PC-3 (cell line): ENCODE data around the gene DNAJC8. TPM values are rescaled to one million over a fixed set of nuclear protein-coding genes. Genes with fewer than 3 reads are reported as not detected.

ENCODE experiments used
- ATAC-seq: fragments of 200-7000 bp; cut with Tn5 transposase; 2 replicates; pipeline ENCODE4 v1.9.1; 2020; ENCODE audit warnings: mild to moderate bottlenecking, moderate library complexity
- BruUV-seq: library from RNA; stranded (reverse); fragments of 400-500 nt; replicated peaks from 2 replicates; lab custom pipeline; 2021; lab: Mats Ljungman, UMichigan
- CTCF ChIA-PET: fragments of 300-600 bp; sonication (Branson Sonifier 250); formaldehyde crosslinking; loops from one replicate; lab custom pipeline; 2022; ENCODE audit warnings: antibody characterized with exemption; lab: Charles Lee
- POLR2A ChIA-PET: fragments of 300-600 bp; sonication (Branson Sonifier 250); formaldehyde crosslinking; loops from one replicate; lab custom pipeline; 2022; ENCODE audit warnings: antibody characterized with exemption; ENCODE audit not compliant: unreplicated experiment; lab: Charles Lee
- DNase-seq: peaks from one replicate; pipeline ENCODE4 v3.0.0-alpha.2; 2015
- H2AFZ ChIP-seq: fragments of 300-600 bp; sonication (generic); 2 replicates; pipeline ENCODE4 v1.6.0; 2016; ENCODE audit warnings: antibody characterized with exemption, low read length
- H3F3A ChIP-seq: fragments of 300-600 bp; sonication (generic); one replicate; pipeline ENCODE4 v1.6.0; 2017; ENCODE audit warnings: antibody characterized with exemption, low read length, control low read depth, mild to moderate bottlenecking; ENCODE audit not compliant: unreplicated experiment
- H3K27ac ChIP-seq: fragments of 300-600 bp; sonication (generic); 2 replicates; pipeline ENCODE4 v1.5.1; 2016; ENCODE audit warnings: mild to moderate bottlenecking, low read length
- H3K27me3 ChIP-seq: fragments of 300-600 bp; sonication (generic); 2 replicates; pipeline ENCODE4 v1.6.1; 2016; ENCODE audit warnings: low read length, mixed read lengths
- H3K36me3 ChIP-seq: fragments of 300-600 bp; sonication (generic); 2 replicates; pipeline ENCODE4 v1.6.1; 2016; ENCODE audit warnings: low read depth, mixed run types, low read length, mixed read lengths
- H3K4me1 ChIP-seq: fragments of 300-600 bp; sonication (generic); 2 replicates; pipeline ENCODE4 v1.5.1; 2016; ENCODE audit warnings: low read length; ENCODE audit not compliant: insufficient read depth
- H3K4me2 ChIP-seq: fragments of 300-600 bp; sonication (generic); 2 replicates; pipeline ENCODE4 v1.6.0; 2016; ENCODE audit warnings: low read length
- H3K4me3 ChIP-seq: fragments of 300-600 bp; sonication (generic); 2 replicates; pipeline ENCODE4 v1.5.1; 2016; ENCODE audit warnings: mild to moderate bottlenecking, low read length, mixed read lengths
- H3K79me2 ChIP-seq: fragments of 300-600 bp; sonication (generic); 2 replicates; pipeline ENCODE4 v1.6.1; 2017; ENCODE audit warnings: low read length, mixed read lengths
- H3K9ac ChIP-seq: fragments of 300-600 bp; sonication (generic); 2 replicates; pipeline ENCODE4 v1.6.0; 2016; ENCODE audit warnings: mild to moderate bottlenecking, low read length
- H3K9me2 ChIP-seq: fragments of 300-600 bp; sonication (generic); replicated peaks from 2 replicates; pipeline ENCODE4 v1.6.1; 2016; ENCODE audit warnings: mixed run types, low read length, mixed read lengths
- H3K9me3 ChIP-seq: fragments of 300-600 bp; sonication (generic); 2 replicates; pipeline ENCODE4 v1.6.1; 2016; ENCODE audit warnings: low read length, mixed read lengths
- H4K20me1 ChIP-seq: fragments of 300-600 bp; sonication (generic); 2 replicates; pipeline ENCODE4 v1.6.1; 2016; ENCODE audit warnings: low read length, mixed read lengths
- EZH2 ChIP-seq: fragments of 300-600 bp; sonication (generic); IDR thresholded peaks from one replicate; pipeline ENCODE4 v1.6.1; 2017; ENCODE audit warnings: antibody characterized with exemption, mild to moderate bottlenecking, low read length; ENCODE audit not compliant: unreplicated experiment
- EZH2phosphoT487 ChIP-seq: fragments of 300-600 bp; sonication (generic); IDR thresholded peaks from 2 replicates; pipeline ENCODE4 v1.6.1; 2018; ENCODE audit warnings: mild to moderate bottlenecking, antibody characterized with exemption, low read length, borderline replicate concordance
- intact Hi-C: fragments of 100-400 bp; cut with micrococcal nuclease; formaldehyde crosslinking; loops from 2 replicates; pipeline ENCODE4 v1.9.0; 2023
- total RNA-seq: library from RNA; depleted of rRNA; stranded (reverse); fragments of >200 nt; gene quantifications from 2 replicates; pipeline ENCODE4 v1.2.3, GENCODE V29; 2014
- TF ChIP-seq, protein P1 (sequence below): fragments of 300-600 bp; sonication (generic); conservative IDR thresholded peaks from 2 replicates; pipeline ENCODE4 v1.5.1; 2017; ENCODE audit warnings: antibody characterized with exemption, low read depth, mild to moderate bottlenecking, low read length

DNAJC8 gene
- total RNA-seq, 1 experiment from 2014 or later, result 63.6 TPM

GRCh38 chr1:28159243-28159642 is 73.6 kb downstream of the DNAJC8 start:
- H3F3A ChIP-seq, result no peaks in the 10 kb centered on the region
- no peaks in the 10 kb centered on the region for H3K27me3 ChIP-seq
- no peak overlapping the region for H3K4me2 ChIP-seq
- ChIA-PET POLR2A (no interaction called here), CTCF (no interaction called here)
- H3K79me2 ChIP-seq, result no peaks in the 10 kb centered on the region
- H3K4me1 ChIP-seq, result peaks cover 8% of the 10 kb centered on the region
- no peak overlapping the region for H3K4me3 ChIP-seq
- no peaks in the 10 kb centered on the region for H3K36me3 ChIP-seq
- DNase-seq, result no peak
- TF ChIP-seq, protein P1, sequence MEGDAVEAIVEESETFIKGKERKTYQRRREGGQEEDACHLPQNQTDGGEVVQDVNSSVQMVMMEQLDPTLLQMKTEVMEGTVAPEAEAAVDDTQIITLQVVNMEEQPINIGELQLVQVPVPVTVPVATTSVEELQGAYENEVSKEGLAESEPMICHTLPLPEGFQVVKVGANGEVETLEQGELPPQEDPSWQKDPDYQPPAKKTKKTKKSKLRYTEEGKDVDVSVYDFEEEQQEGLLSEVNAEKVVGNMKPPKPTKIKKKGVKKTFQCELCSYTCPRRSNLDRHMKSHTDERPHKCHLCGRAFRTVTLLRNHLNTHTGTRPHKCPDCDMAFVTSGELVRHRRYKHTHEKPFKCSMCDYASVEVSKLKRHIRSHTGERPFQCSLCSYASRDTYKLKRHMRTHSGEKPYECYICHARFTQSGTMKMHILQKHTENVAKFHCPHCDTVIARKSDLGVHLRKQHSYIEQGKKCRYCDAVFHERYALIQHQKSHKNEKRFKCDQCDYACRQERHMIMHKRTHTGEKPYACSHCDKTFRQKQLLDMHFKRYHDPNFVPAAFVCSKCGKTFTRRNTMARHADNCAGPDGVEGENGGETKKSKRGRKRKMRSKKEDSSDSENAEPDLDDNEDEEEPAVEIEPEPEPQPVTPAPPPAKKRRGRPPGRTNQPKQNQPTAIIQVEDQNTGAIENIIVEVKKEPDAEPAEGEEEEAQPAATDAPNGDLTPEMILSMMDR, result no peak
- TF ChIP-seq EZH2phosphoT487 (no peak), EZH2 (no peak)
- ATAC-seq, result no peak
- H3K9me2 ChIP-seq, result no peaks in the 10 kb centered on the region
- H4K20me1 ChIP-seq, result no peaks in the 10 kb centered on the region
- H3K9me3 ChIP-seq, result no peaks in the 10 kb centered on the region
- no peak overlapping the region for H3K9ac ChIP-seq
- H3K27ac ChIP-seq, result no peak overlapping the region
- intact Hi-C loops, result no loop called here
- no TSS peak for BruUV-seq
- no peak overlapping the region for H2AFZ ChIP-seq

- Histone ChIP-seq H3K4me2 (no peak overlapping the region), H3K9ac (no peak overlapping the region), H4K20me1 (no peaks in the 10 kb centered on the region), H3F3A (no peaks in the 10 kb centered on the region), H3K27me3 (no peaks in the 10 kb centered on the region), H3K4me3 (no peak overlapping the region), H3K9me3 (no peaks in the 10 kb centered on the region), H2AFZ (no peak overlapping the region), H3K79me2 (no peaks in the 10 kb centered on the region), H3K4me1 (peaks cover 10% of the 10 kb centered on the region), H3K36me3 (no peaks in the 10 kb centered on the region), H3K27ac (no peak overlapping the region), H3K9me2 (no peaks in the 10 kb centered on the region)
- ATAC-seq (no peak), DNase-seq (no peak)
- ChIA-PET CTCF (no interaction called here), POLR2A (no interaction called here)
- intact Hi-C loops, result no loop called here
- TF ChIP-seq, protein P1, result no peak
- no TSS peak for BruUV-seq
Observed at GRCh38 chr1:28157894-28158293, 74.9 kb downstream of the DNAJC8 start.

GRCh38 chr1:28156821-28157220 is 76.0 kb downstream of the DNAJC8 start:
- Histone ChIP-seq H3K9ac (no peak overlapping the region), H3K36me3 (no peaks in the 10 kb centered on the region), H3K4me3 (no peak overlapping the region), H3F3A (no peaks in the 10 kb centered on the region), H3K4me1 (peaks cover 14% of the 10 kb centered on the region), H3K27ac (no peak overlapping the region), H2AFZ (no peak overlapping the region), H4K20me1 (no peaks in the 10 kb centered on the region), H3K9me2 (no peaks in the 10 kb centered on the region), H3K9me3 (no peaks in the 10 kb centered on the region), H3K4me2 (no peak overlapping the region), H3K27me3 (no peaks in the 10 kb centered on the region), H3K79me2 (no peaks in the 10 kb centered on the region)
- ATAC-seq, result no peak
- ChIA-PET POLR2A (no interaction called here), CTCF (no interaction called here)
- TF ChIP-seq EZH2, result no peak
- TF ChIP-seq EZH2phosphoT487, result no peak
- TF ChIP-seq, protein P1, result no peak
- DNase-seq, result no peak
- intact Hi-C loops, result no loop called here
- BruUV-seq, result no TSS peak
